ENCODE results near the gene GOPC.

DNA sequence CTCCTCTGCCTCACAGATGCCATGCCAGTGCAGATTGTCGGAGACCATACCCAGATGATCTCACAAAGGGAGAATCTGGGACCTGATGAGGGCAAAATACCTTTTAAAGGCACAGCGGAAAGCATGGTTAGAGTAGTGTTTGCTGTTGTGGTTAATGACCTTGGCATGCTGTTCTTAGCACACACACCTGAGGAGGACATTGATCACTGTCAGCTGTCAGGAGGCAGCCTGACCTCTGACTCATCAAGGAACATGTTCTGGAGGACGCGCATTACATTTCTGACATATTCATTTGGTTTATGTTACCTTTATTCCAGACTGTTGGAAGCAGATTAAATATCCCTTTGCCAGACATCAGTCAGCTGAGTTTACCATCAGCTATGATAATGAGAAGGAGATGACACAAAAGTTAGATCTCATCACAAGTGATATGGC is 57.1 kb downstream of the GOPC start:
- TF ChIP-seq, protein P1, sequence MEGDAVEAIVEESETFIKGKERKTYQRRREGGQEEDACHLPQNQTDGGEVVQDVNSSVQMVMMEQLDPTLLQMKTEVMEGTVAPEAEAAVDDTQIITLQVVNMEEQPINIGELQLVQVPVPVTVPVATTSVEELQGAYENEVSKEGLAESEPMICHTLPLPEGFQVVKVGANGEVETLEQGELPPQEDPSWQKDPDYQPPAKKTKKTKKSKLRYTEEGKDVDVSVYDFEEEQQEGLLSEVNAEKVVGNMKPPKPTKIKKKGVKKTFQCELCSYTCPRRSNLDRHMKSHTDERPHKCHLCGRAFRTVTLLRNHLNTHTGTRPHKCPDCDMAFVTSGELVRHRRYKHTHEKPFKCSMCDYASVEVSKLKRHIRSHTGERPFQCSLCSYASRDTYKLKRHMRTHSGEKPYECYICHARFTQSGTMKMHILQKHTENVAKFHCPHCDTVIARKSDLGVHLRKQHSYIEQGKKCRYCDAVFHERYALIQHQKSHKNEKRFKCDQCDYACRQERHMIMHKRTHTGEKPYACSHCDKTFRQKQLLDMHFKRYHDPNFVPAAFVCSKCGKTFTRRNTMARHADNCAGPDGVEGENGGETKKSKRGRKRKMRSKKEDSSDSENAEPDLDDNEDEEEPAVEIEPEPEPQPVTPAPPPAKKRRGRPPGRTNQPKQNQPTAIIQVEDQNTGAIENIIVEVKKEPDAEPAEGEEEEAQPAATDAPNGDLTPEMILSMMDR (conservative IDR thresholded peaks at IDR 0.05; ENCODE audit: low read depth in 2 of 2) = no peak
- TF ChIP-seq EZH2 (IDR thresholded peaks at IDR 0.05; ENCODE audit: low read depth, unreplicated experiment) = no peak
- no peak for TF ChIP-seq EZH2phosphoT487 (IDR thresholded peaks at IDR 0.05; ENCODE audit: unreplicated experiment)
- no peak for TF ChIP-seq ZNF331 (CRISPR knock-in tag; IDR thresholded peaks at IDR 0.05; ENCODE audit: low read depth)
- TF ChIP-seq CREB1 (CRISPR knock-in tag; IDR thresholded peaks at IDR 0.05; ENCODE audit: low read depth) = no peak
- TF ChIP-seq, protein P2, sequence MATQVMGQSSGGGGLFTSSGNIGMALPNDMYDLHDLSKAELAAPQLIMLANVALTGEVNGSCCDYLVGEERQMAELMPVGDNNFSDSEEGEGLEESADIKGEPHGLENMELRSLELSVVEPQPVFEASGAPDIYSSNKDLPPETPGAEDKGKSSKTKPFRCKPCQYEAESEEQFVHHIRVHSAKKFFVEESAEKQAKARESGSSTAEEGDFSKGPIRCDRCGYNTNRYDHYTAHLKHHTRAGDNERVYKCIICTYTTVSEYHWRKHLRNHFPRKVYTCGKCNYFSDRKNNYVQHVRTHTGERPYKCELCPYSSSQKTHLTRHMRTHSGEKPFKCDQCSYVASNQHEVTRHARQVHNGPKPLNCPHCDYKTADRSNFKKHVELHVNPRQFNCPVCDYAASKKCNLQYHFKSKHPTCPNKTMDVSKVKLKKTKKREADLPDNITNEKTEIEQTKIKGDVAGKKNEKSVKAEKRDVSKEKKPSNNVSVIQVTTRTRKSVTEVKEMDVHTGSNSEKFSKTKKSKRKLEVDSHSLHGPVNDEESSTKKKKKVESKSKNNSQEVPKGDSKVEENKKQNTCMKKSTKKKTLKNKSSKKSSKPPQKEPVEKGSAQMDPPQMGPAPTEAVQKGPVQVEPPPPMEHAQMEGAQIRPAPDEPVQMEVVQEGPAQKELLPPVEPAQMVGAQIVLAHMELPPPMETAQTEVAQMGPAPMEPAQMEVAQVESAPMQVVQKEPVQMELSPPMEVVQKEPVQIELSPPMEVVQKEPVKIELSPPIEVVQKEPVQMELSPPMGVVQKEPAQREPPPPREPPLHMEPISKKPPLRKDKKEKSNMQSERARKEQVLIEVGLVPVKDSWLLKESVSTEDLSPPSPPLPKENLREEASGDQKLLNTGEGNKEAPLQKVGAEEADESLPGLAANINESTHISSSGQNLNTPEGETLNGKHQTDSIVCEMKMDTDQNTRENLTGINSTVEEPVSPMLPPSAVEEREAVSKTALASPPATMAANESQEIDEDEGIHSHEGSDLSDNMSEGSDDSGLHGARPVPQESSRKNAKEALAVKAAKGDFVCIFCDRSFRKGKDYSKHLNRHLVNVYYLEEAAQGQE (IDR thresholded peaks at IDR 0.05; ENCODE audit: unreplicated experiment) = no peak
- TF ChIP-seq POLR2AphosphoS5 (IDR thresholded peaks at IDR 0.05; ENCODE audit: low read depth) = no peak
- TF ChIP-seq JUNB (IDR thresholded peaks at IDR 0.05; ENCODE audit: unreplicated experiment) = no peak
- no peak for TF ChIP-seq NANOG (IDR thresholded peaks at IDR 0.05; ENCODE audit: borderline replicate concordance)
- no peak for TF ChIP-seq ZNF114 (CRISPR knock-in tag; IDR thresholded peaks at IDR 0.05)
- TF ChIP-seq STAT1 (IDR thresholded peaks at IDR 0.05; ENCODE audit: unreplicated experiment) = no peak
- TF ChIP-seq, protein P3, sequence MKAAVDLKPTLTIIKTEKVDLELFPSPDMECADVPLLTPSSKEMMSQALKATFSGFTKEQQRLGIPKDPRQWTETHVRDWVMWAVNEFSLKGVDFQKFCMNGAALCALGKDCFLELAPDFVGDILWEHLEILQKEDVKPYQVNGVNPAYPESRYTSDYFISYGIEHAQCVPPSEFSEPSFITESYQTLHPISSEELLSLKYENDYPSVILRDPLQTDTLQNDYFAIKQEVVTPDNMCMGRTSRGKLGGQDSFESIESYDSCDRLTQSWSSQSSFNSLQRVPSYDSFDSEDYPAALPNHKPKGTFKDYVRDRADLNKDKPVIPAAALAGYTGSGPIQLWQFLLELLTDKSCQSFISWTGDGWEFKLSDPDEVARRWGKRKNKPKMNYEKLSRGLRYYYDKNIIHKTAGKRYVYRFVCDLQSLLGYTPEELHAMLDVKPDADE (IDR thresholded peaks at IDR 0.05) = no peak
